Vagina (tissue), 2 donors: Measurements from ENCODE around the gene CNNM2. TPM values are rescaled to one million over a fixed set of nuclear protein-coding genes. Genes with fewer than 3 reads are reported as not detected.

Source experiments
- DNase-seq, 2 donors: peaks; one replicate each; pipeline ENCODE4 v3.0.0-alpha.2; 2017; ENCODE audit errors: extremely low spot score in 2 of 2
- H3K27ac ChIP-seq: fragments of 200-600 bp; sonication (generic); one replicate; pipeline ENCODE4 v1.5.1; 2019
- H3K27me3 ChIP-seq: fragments of 200-600 bp; sonication (generic); one replicate; pipeline ENCODE4 v1.5.1; 2019
- H3K36me3 ChIP-seq, 2 donors: fragments of 200-600 bp; sonication (generic); one replicate each; pipeline ENCODE4 v1.5.1; 2017 to 2019
- H3K4me1 ChIP-seq: fragments of 200-600 bp; sonication (generic); one replicate; pipeline ENCODE4 v1.5.1; 2019
- H3K4me3 ChIP-seq, 2 donors: fragments of 200-600 bp; sonication (generic); 1 replicate in 1 of 2; 2 replicates in 1 of 2; pipeline ENCODE4 v1.5.1; 2016 to 2019
- H3K9me3 ChIP-seq: fragments of 200-600 bp; sonication (generic); one replicate; pipeline ENCODE4 v1.5.1; 2019
- POLR2A ChIP-seq, 2 donors: fragments of 450-650 bp; IDR thresholded peaks; one replicate each; pipeline ENCODE4 v1.6.1; 2017; ENCODE audit warnings: antibody characterized with exemption in 2 of 2, mild to moderate bottlenecking in 2 of 2, moderate library complexity in 2 of 2
- POLR2AphosphoS5 ChIP-seq, 2 donors: sonication (generic); formaldehyde crosslinking; IDR thresholded peaks; one replicate each; pipeline ENCODE4 v1.9.0; 2017; ENCODE audit warnings: antibody characterized with exemption in 2 of 2, mild to moderate bottlenecking in 2 of 2, low read depth in 1 of 2; ENCODE audit not compliant: insufficient read depth in 1 of 2
- intact Hi-C: fragments of 100-400 bp; cut with DNase I; formaldehyde crosslinking; loops from one replicate; pipeline ENCODE4 v1.15.1; 2023
- total RNA-seq: library from RNA; depleted of rRNA; stranded (reverse); fragments of >200 nt; gene quantifications from one replicate; pipeline ENCODE4 v1.2.3, GENCODE V29; 2016
- TF ChIP-seq, protein P1 (sequence below), 3 experiments: fragments of 450-650 bp in 2 of 3; fragments of 200-600 bp in 1 of 3; sonication (generic) in 1 of 3; IDR thresholded peaks; one replicate each; pipeline ENCODE4 v1.5.1; 2017 to 2019; ENCODE audit warnings: antibody characterized with exemption in 3 of 3, mild to moderate bottlenecking in 2 of 3, moderate library complexity in 2 of 3

Gene CNNM2
- total RNA-seq, 1 donor from 2014 or later: 9.6 TPM

DNA sequence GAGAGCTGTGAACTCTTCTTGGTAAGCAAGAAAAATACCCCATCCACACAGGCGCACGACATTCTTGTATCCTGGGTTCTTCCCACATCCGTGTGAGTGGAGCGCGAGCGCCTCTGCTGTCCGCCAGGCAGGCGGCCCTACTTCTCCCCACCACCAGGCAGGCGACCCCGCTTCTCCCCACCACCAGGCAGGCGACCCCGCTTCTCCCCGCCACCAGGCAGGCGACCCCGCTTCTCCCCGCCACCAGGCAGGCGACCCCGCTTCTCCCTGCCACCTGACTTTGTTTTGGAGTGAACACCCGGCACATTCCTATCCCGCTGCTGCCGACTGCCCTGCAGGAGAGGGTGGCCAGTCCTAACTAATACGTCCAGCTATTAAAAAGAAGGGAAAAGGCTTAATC is 154.2 kb downstream of the CNNM2 start:
- intact Hi-C loops: no loop called here
- Histone ChIP-seq H3K4me3 (no peak overlapping the region), H3K27ac (no peak overlapping the region), H3K27me3 (no peaks in the 10 kb centered on the region), H3K9me3 (no peaks in the 10 kb centered on the region), H3K36me3 (peaks cover 0 to 28% of the 10 kb centered on the region in 2 donors), H3K4me1 (no peaks in the 10 kb centered on the region)
- no peak for TF ChIP-seq POLR2A (IDR thresholded peaks at IDR 0.05)
- TF ChIP-seq, protein P1, sequence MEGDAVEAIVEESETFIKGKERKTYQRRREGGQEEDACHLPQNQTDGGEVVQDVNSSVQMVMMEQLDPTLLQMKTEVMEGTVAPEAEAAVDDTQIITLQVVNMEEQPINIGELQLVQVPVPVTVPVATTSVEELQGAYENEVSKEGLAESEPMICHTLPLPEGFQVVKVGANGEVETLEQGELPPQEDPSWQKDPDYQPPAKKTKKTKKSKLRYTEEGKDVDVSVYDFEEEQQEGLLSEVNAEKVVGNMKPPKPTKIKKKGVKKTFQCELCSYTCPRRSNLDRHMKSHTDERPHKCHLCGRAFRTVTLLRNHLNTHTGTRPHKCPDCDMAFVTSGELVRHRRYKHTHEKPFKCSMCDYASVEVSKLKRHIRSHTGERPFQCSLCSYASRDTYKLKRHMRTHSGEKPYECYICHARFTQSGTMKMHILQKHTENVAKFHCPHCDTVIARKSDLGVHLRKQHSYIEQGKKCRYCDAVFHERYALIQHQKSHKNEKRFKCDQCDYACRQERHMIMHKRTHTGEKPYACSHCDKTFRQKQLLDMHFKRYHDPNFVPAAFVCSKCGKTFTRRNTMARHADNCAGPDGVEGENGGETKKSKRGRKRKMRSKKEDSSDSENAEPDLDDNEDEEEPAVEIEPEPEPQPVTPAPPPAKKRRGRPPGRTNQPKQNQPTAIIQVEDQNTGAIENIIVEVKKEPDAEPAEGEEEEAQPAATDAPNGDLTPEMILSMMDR (IDR thresholded peaks at IDR 0.05): no peak
- no peak for TF ChIP-seq POLR2AphosphoS5 (IDR thresholded peaks at IDR 0.05; ENCODE audit: insufficient read depth in 1 of 2, low read depth in 1 of 2)
- DNase-seq: no peak

DNA sequence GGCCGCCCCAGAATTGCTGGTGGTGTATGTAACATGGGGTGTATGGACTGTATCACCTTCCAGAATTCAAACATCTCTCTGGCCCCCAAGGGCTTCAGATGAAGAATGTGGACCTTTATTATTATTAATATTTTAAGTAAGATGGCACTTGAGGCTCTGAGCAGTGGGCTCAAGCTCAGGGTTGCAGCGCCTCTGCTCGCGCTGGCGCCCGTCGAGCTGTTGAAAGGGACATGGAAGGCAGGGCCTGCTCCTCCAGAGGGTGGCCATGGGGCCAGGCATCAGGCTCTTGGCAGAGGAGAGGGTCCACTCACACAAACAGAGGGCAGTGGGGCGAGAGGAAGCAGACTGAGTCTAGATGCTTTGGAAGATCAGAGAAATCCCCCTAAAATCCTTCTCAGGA is 154.8 kb downstream of the CNNM2 start:
- intact Hi-C loops: no loop called here
- Histone ChIP-seq H3K36me3 (peaks cover 0 to 33% of the 10 kb centered on the region in 2 donors), H3K4me3 (no peak overlapping the region), H3K9me3 (no peaks in the 10 kb centered on the region), H3K27ac (no peak overlapping the region), H3K4me1 (no peaks in the 10 kb centered on the region), H3K27me3 (no peaks in the 10 kb centered on the region)
- no peak for DNase-seq
- no peak for TF ChIP-seq POLR2A (IDR thresholded peaks at IDR 0.05)
- no peak for TF ChIP-seq POLR2AphosphoS5 (IDR thresholded peaks at IDR 0.05; ENCODE audit: insufficient read depth in 1 of 2, low read depth in 1 of 2)
- TF ChIP-seq, protein P1 (IDR thresholded peaks at IDR 0.05): no peak

DNA sequence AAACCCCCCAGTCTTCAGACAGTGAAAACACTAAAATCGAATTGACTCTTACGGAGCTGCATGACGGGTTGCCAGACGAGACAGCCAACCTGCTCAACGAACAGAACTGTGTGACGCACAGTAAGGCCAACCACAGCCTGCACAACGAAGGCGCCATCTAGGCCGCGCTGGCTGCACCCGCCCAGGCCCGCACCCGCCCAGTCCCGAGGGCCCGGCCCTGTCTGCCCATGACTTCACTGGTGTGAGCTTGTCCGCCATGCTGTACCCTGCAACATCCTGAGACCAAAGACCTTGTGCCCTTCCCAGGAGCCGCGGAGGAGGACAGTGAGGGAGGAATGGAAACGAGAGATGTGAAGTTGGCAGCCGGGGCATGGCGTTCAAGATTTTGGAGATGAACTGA is 158.9 kb downstream of the CNNM2 start:
- no peak for DNase-seq
- TF ChIP-seq, protein P1 (IDR thresholded peaks at IDR 0.05): no peak
- Histone ChIP-seq H3K36me3 (peaks cover 0 to 29% of the 10 kb centered on the region in 2 donors), H3K9me3 (no peaks in the 10 kb centered on the region), H3K4me3 (no peak overlapping the region), H3K27ac (no peak overlapping the region), H3K4me1 (no peaks in the 10 kb centered on the region), H3K27me3 (no peaks in the 10 kb centered on the region)
- intact Hi-C loops: no loop called here

DNA sequence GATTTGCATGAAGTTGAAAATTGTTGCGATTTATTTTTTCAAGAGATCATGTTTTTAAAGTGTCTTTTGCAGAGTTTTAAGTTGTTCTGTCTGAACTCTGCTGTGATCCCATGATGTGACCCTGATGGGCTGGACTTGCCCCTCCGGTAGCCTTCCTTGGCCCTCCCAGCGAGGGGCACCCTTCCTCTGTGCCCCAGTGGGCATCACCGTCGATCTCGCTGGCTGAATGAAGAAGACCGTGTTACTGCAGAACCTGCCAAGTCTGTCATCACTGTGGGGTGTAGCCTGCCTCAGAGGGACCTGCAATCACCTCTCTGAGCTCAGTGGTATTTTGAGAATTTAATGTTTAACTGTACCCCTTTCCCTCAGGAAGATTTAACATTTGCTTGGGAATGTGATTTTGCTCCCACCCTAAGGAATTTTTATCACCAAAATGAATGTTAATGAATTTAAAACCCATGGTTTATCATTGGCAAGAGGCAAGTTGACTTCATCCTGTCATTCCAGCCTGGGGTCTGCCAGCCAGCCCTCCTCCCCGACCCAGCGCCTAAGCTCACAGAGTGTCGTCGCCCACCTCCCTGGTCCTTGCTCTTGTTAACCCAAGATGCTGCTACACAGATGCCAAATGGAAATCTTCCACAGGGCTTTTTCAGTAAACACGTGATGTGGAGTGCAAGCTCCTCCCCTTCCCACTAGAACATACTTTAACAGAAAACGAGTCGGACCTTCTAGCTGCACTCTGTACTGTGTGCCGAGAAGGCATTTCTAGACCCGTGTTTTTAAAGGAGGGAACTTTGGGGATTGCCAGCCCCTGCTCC is 159.6 kb downstream of the CNNM2 start:
- Histone ChIP-seq H3K4me1 (no peaks in the 10 kb centered on the region), H3K9me3 (no peaks in the 10 kb centered on the region), H3K27ac (no peak overlapping the region), H3K4me3 (no peak overlapping the region), H3K36me3 (peaks cover 0 to 22% of the 10 kb centered on the region in 2 donors), H3K27me3 (no peaks in the 10 kb centered on the region)
- intact Hi-C loops: no loop called here
- no peak for TF ChIP-seq POLR2A (IDR thresholded peaks at IDR 0.05)
- TF ChIP-seq POLR2AphosphoS5 (IDR thresholded peaks at IDR 0.05; ENCODE audit: insufficient read depth in 1 of 2, low read depth in 1 of 2): no peak
- TF ChIP-seq, protein P1 (IDR thresholded peaks at IDR 0.05): no peak
- no peak for DNase-seq

DNA sequence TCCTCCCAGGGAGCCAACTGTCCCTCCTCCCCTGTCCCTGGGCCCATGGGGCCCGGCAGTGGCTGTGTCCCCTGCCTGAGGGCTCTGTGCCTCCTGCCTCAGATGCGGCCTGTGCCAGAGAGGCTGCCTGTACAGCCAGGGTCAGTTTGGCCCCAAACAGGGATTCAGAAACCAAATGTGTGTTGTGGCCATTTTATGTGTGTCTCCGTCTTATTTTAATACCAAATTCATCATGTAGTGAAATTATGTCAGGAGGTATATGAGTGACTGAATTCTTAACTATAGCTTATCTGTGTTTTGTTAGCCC is 160.2 kb downstream of the CNNM2 start:
- TF ChIP-seq POLR2AphosphoS5 (IDR thresholded peaks at IDR 0.05; ENCODE audit: insufficient read depth in 1 of 2, low read depth in 1 of 2): no peak
- TF ChIP-seq, protein P1 (IDR thresholded peaks at IDR 0.05): no peak
- no peak for TF ChIP-seq POLR2A (IDR thresholded peaks at IDR 0.05)
- Histone ChIP-seq H3K4me3 (no peak overlapping the region), H3K27ac (no peak overlapping the region), H3K36me3 (peaks cover 0 to 21% of the 10 kb centered on the region in 2 donors), H3K9me3 (no peaks in the 10 kb centered on the region), H3K4me1 (no peaks in the 10 kb centered on the region), H3K27me3 (no peaks in the 10 kb centered on the region)
- DNase-seq: no peak
- intact Hi-C loops: no loop called here
